ENCODE results near the gene GATD1.

The GATD1 gene

DNA sequence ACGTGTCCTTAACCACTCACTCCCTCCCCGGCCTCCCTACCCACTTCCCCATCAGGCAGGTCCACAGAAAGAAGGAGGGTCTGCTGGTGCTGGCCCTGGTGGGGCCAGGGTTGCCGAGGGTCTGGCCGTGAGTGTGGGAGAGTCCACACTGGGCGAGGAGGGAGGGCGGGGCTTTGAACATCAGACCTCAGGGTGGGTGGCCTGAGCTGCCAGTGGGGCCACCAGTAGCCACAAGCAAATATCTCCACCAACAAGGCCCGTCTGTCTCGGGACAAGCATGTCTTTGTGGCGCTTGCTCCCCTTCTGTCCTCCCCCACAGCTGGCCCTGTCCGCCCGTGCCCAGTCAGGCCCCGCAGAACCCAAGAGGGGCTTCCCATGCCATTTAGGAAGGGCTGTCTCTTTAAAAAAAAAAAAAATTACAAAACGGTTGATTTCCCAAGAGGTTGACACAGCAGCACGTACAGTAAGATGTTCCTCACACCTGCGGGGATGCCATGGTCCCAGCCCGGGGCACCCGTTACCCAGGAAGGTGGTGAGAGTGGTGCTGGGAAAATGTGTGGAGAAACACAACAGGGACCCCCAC is 47.7 kb downstream of the GATD1 start:
- in situ Hi-C loops (cut with MboI; ENCODE audit: low sequenced_read_pairs), result no loop called here

DNA sequence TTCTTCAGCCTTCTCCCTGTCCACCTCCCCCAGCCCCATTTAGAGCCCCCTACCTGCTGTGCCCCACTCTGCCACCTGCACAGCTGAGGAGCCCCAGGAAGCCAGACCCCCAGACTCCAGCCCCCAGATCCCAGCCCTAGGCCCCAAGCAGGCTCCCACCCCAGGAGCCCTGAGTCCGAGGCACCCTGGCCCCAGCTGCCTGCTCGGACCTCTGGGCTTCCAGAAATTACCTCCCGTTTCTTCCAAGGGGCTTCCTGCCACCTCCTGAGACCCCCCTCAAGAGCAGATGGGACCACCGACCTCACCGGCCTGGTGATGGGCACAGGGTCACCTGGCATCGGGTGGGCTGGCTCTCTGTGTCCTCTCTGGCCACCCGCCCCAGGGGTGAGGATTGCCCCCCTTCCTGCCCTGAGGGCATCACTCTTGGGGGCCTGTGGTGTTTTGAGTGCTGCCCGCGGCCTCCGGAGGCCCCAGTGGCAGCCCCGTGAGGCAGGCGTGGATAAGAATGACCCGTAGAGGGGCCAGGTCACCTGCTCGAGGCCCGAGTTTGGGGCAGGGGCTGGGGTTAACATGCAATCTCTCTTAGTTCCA is 48.3 kb downstream of the GATD1 start:
- in situ Hi-C loops (cut with MboI; ENCODE audit: low sequenced_read_pairs), result no loop called here

GRCh38 chr11:727859-728748 is 49.2 kb downstream of the GATD1 start:
- in situ Hi-C loops (cut with MboI; ENCODE audit: low sequenced_read_pairs), result no loop called here

- in situ Hi-C loops (cut with MboI; ENCODE audit: low sequenced_read_pairs), result no loop called here
Measured at GRCh38 chr11:727281-727701, 50.0 kb downstream of the GATD1 start.

GRCh38 chr11:726278-727220 is 50.7 kb downstream of the GATD1 start:
- in situ Hi-C loops (cut with MboI; ENCODE audit: low sequenced_read_pairs), result no loop called here

- in situ Hi-C loops (cut with MboI; ENCODE audit: low sequenced_read_pairs), result no loop called here
Measured at GRCh38 chr11:725624-726202, 51.6 kb downstream of the GATD1 start.

DNA sequence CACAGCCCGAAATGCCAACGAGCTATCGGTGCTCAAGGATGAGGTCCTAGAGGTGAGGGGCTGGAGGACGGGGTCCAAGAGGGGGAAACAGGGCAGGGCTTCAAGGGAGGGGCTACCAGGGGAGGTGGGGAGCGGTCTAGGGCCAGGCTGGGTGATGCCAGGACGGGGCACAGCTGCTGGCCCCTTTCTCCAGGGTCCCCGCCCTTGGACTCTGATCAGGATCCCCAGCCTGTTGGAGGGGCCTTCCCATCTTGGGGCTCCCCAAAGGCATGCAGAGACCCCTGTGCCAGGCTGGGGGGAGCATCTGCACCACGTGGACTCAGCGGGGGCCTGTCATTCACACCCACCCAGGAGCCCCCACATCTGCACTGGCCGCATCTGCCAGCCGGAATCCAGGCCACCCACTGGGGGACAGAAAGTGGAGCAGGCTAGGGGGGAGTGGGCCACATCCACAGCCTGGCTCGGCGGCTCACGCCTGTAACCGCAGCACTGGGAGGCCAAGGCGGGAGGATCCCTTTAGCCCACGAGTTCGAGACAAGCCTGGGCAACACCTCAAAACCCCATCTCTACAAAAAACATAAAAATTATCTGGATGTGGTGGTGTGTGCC is 52.4 kb downstream of the GATD1 start:
- in situ Hi-C loops (cut with MboI; ENCODE audit: low sequenced_read_pairs), result no loop called here

- in situ Hi-C loops (cut with MboI; ENCODE audit: low sequenced_read_pairs), result no loop called here
Measured at GRCh38 chr11:724049-724777, 53.1 kb downstream of the GATD1 start.

GRCh38 chr11:723120-723883 is 54.0 kb downstream of the GATD1 start:
- in situ Hi-C loops (cut with MboI; ENCODE audit: low sequenced_read_pairs), result no loop called here

GRCh38 chr11:722346-722811 is 54.9 kb downstream of the GATD1 start:
- in situ Hi-C loops (cut with MboI; ENCODE audit: low sequenced_read_pairs), result no loop called here

GRCh38 chr11:721741-722345 is 55.4 kb downstream of the GATD1 start:
- in situ Hi-C loops (cut with MboI; ENCODE audit: low sequenced_read_pairs), result no loop called here

- in situ Hi-C loops (cut with MboI; ENCODE audit: low sequenced_read_pairs), result no loop called here
Measured at GRCh38 chr11:721247-721740, 56.0 kb downstream of the GATD1 start.

- in situ Hi-C loops (cut with MboI; ENCODE audit: low sequenced_read_pairs), result no loop called here
Measured at GRCh38 chr11:720642-721246, 56.5 kb downstream of the GATD1 start.

DNA sequence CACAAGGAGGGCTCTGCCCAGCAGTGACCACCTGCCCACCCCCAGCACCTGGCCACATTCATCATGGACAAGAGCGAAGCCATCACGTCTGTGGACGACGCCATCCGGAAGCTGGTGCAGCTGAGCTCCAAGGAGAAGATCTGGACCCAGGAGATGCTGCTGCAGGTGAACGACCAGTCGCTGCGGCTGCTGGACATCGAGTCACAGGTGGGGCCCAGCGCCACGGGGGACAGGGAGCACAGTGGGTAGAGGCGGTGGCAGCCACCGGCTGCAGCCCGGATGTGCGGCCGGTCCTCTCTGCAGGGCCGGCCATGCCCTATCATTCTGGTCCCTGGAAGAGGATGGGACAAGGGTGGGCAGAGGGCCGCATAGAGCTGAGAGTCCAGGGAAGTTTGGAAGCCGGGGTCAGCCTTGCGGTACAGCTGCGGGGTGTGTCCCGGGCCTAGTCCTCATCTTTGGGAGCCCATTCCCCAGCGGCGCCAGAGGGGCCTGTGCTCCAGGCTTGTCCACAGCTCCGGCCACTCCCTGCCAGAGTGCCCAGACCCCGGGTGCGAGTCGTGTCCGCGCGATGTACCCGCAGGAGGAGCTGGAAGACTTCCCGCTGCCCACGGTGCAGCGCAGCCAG is 57.2 kb downstream of the GATD1 start:
- in situ Hi-C loops (cut with MboI; ENCODE audit: low sequenced_read_pairs), result no loop called here

GRCh38 chr11:719214-720016 is 57.9 kb downstream of the GATD1 start:
- in situ Hi-C loops (cut with MboI; ENCODE audit: low sequenced_read_pairs), result no loop called here
